GM19452 (cell line): ENCODE data around the gene C2orf68.
A peak's percentile ranks its signal among the peaks of the same experiment; 100 is the strongest.
"Not testable (repeated sequence)": the region's sequence is repeated elsewhere in the genome, so short reads cannot be mapped to it uniquely, and the experiment has no call there.

Source experiments
- ATAC-seq: cut with Tn5 transposase; IDR thresholded peaks from one replicate; pipeline ENCODE4 v1.9.1; 2021; ENCODE audit not compliant: unreplicated experiment

C2orf68 gene

GRCh38 chr2:85631316-85631715 lies 19.4 kb upstream of the C2orf68 start:
- ATAC-seq = no peak

- no peak for ATAC-seq
These were observed 16.8 kb upstream of the C2orf68 start for GRCh38 chr2:85628658-85629057.

- no peak for ATAC-seq
These were observed 12.1 kb upstream of the C2orf68 start for GRCh38 chr2:85623991-85624390.

- no peak for ATAC-seq
These were observed 9.5 kb upstream of the C2orf68 start for GRCh38 chr2:85621338-85621737.

GRCh38 chr2:85619617-85620016 lies 7.8 kb upstream of the C2orf68 start:
- no peak for ATAC-seq

- not testable (repeated sequence) for ATAC-seq
These were observed 5.9 kb upstream of the C2orf68 start for GRCh38 chr2:85617723-85618122.

GRCh38 chr2:85615413-85615728 lies 3.5 kb upstream of the C2orf68 start:
- ATAC-seq = no peak

- ATAC-seq = not testable (repeated sequence)
These were observed 2.9 kb upstream of the C2orf68 start for GRCh38 chr2:85614757-85615156.

- ATAC-seq = no peak
These were observed 2.0 kb upstream of the C2orf68 start for GRCh38 chr2:85613717-85614515.

GRCh38 chr2:85611217-85611704 lies 605 bp downstream of the C2orf68 start:
- ATAC-seq = no peak

GRCh38 chr2:85607268-85608215 lies 4.3 kb downstream of the C2orf68 start:
- no peak for ATAC-seq

- no peak for ATAC-seq
These were observed 5.8 kb downstream of the C2orf68 start for GRCh38 chr2:85606116-85606455.

GRCh38 chr2:85605406-85606115 lies 6.3 kb downstream of the C2orf68 start:
- no peak for ATAC-seq

- ATAC-seq = no peak
These were observed 7.1 kb downstream of the C2orf68 start for GRCh38 chr2:85604568-85605339.

GRCh38 chr2:85604133-85604444 lies 7.8 kb downstream of the C2orf68 start:
- ATAC-seq = not testable (repeated sequence)

- peak; percentile 95 for ATAC-seq
These were observed 9.2 kb downstream of the C2orf68 start, which contains the start of gene TMEM150A for GRCh38 chr2:85602476-85603234. Gene TMEM150A (minus strand): TSS chr2:85602698. CDS start chr2:85601948, 750 bp downstream.

- ATAC-seq = peak; percentile 41
These were observed 9.9 kb downstream of the C2orf68 start for GRCh38 chr2:85601771-85602475.

- ATAC-seq = no peak
These were observed 10.7 kb downstream of the C2orf68 start for GRCh38 chr2:85600951-85601770.

GRCh38 chr2:85600235-85600575 lies 11.7 kb downstream of the C2orf68 start:
- ATAC-seq = no peak
